ENCODE measurements around the gene POLR1H. TPM values are rescaled to one million over a fixed set of nuclear protein-coding genes. Genes with fewer than 3 reads are reported as not detected.
"Not testable (repeated sequence)": the region's sequence is repeated elsewhere in the genome, so short reads cannot be mapped to it uniquely, and the experiment has no call there.

The POLR1H gene
- polyA plus RNA-seq: 100 to 1,000 TPM in 1 of 3 donors, 10 to 100 TPM in 2; 68.8 to 114 (median 87.2) TPM

DNA sequence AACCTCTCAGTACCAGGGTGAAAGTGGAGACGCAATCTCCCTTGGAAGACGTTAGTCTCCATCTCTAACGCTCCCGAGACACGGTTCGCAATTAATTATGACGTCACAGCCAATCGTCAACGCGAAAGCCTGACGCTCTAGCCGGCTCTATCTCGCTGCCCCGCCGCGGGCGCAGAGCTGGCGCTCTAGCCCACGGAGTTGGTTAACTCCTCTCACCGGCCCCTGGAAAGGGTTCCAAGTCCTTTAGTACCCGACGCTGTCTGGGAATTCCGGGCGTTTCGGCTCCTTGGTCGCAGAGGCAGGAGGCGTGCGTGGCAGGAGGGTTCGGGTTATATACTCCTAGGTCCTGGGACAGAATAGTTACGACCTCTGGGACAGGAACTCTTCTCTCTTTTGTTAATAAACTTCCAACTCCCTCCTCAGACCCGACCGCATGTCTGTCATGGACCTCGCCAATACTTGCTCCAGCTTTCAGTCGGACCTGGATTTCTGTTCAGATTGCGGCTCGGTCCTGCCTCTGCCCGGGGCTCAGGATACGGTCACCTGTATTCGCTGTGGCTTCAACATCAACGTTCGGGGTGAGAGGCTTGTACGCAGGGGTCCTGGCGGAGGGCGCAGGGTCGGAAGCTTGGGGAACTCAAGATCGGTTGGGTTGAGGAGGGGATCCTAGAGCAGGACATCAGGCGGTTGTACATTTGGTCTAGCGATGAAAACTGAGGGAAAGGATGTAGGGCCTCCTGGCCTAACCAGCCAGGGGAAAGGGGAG is at the start of gene POLR1H:
POLR1H (plus strand) TSS at position 174 of the 766 bp plus-strand sequence; CDS start at position 434, 260 bp downstream.
- DNase-seq: peak; percentile 84 to 90 (median 88)
- peaks cover 11 to 14% (median 12%) of the 10 kb centered on the region in 3 donors for H3K36me3 Mint-ChIP-seq
- peaks cover 38 to 57% of the 10 kb centered on the region in 2 donors for H3K4me1 Mint-ChIP-seq
- no peaks in the 10 kb centered on the region for H3K9me3 Mint-ChIP-seq
- H3K4me3 Mint-ChIP-seq: peak within 1 kb of the TSS; percentile 94 to 99 (median 96)
- peaks cover 3 to 10% (median 8%) of the 10 kb centered on the region in 3 donors for H3K27me3 Mint-ChIP-seq (ENCODE audit: low read depth in 3 of 3)
- H3K27ac Mint-ChIP-seq: peak within 1 kb of the TSS; percentile 96 to 100 (median 99)

- Mint-ChIP-seq H3K27ac (no peak overlapping the region), H3K36me3 (peaks cover 10 to 23% (median 15%) of the 10 kb centered on the region in 3 donors), H3K4me3 (no peak overlapping the region), H3K27me3 (ENCODE audit: low read depth in 3 of 3) (peaks cover 3 to 9% (median 6%) of the 10 kb centered on the region in 3 donors), H3K4me1 (no peaks in the 10 kb centered on the region), H3K9me3 (no peaks in the 10 kb centered on the region)
- DNase-seq: peak; percentile 23 to 34 (median 33)
These were observed 47.7 kb upstream of the POLR1H start for GRCh38 chr6:30013291-30013922.

DNA sequence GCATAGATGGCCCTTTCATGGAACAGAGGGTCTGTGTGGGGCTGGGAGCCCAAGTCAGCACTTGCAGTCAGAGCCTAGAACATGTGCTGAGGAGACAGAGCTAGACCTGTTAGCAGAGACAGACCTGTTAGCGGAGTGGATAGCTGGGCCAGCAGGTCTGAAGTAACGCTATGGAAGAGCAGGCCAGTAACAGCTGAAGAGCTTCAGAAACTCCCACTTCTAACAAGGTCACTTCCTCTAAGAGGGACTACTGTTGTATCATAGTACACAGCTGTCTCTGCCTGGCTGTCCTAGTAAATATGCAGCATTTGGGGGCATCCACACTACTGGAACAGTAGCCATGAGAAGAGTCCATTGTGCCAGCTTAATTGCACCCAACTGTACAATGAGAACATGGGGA is 41.2 kb upstream of the POLR1H start:
- no peak for DNase-seq
- Mint-ChIP-seq H3K4me1 (no peaks in the 10 kb centered on the region), H3K27ac (no peak overlapping the region), H3K36me3 (peaks cover 0 to 16% (median 6%) of the 10 kb centered on the region in 3 donors), H3K27me3 (ENCODE audit: low read depth in 3 of 3) (peaks cover 0 to 2% (median 2%) of the 10 kb centered on the region in 3 donors), H3K4me3 (no peak overlapping the region), H3K9me3 (no peaks in the 10 kb centered on the region)

- H3K4me3 Mint-ChIP-seq: no peak overlapping the region
- H3K27ac Mint-ChIP-seq: no peak overlapping the region
- no peak for DNase-seq
- H3K36me3 Mint-ChIP-seq: peaks cover 0 to 16% (median 6%) of the 10 kb centered on the region in 3 donors
- peaks cover 0 to 2% (median 2%) of the 10 kb centered on the region in 3 donors for H3K27me3 Mint-ChIP-seq (ENCODE audit: low read depth in 3 of 3)
- H3K9me3 Mint-ChIP-seq: no peaks in the 10 kb centered on the region
- H3K4me1 Mint-ChIP-seq: no peaks in the 10 kb centered on the region
These were observed 40.4 kb upstream of the POLR1H start for GRCh38 chr6:30020626-30021025.

DNA sequence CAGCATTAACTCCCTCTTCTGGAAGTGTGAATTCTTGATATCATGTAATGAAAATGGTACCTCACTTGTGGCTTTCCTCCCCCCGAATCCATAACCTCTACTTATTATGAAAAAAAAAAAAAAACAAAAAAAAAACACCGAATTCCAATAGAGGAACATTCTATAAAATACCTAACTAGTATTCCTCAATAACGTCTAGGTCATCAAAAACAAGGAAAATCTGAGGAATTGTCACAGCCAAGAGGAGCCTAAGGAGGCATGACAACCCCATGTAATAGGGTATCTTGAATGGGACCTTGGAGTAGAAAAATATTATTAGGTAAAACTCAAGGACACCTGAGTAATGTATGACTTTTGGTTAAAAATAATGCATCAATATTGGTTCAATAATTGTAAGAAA is 38.9 kb upstream of the POLR1H start:
- Mint-ChIP-seq H3K9me3 (no peaks in the 10 kb centered on the region), H3K36me3 (peaks cover 0 to 16% (median 6%) of the 10 kb centered on the region in 3 donors), H3K4me3 (no peak overlapping the region), H3K27ac (no peak overlapping the region), H3K4me1 (no peaks in the 10 kb centered on the region), H3K27me3 (ENCODE audit: low read depth in 3 of 3) (peaks cover 0 to 2% (median 2%) of the 10 kb centered on the region in 3 donors)
- DNase-seq: no peak

DNA sequence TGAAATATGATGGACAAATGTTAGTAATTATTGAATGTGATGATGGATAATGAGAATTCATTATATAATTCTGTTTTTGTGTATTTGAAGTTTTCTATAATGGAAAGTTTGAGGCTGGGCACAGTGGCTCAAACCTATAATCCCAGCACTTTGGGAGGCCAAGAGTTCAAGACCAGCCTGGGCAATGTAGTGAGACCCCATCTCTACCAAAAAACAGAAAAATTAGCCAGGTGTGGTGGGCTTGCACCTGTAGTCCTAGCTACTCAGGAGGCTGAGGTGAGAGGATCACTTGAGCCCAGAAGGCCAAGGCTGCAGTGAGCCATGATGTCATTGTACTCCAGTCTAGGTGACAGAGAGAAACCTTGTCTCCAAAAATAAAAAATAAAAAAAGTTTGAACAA is 38.4 kb upstream of the POLR1H start:
- not testable (repeated sequence) for H3K4me3 Mint-ChIP-seq; H3K9me3 Mint-ChIP-seq; DNase-seq; H3K4me1 Mint-ChIP-seq; H3K27me3 Mint-ChIP-seq (ENCODE audit: low read depth in 3 of 3); H3K27ac Mint-ChIP-seq
- peaks cover 0 to 16% (median 9%) of the 10 kb centered on the region in 3 donors for H3K36me3 Mint-ChIP-seq

DNA sequence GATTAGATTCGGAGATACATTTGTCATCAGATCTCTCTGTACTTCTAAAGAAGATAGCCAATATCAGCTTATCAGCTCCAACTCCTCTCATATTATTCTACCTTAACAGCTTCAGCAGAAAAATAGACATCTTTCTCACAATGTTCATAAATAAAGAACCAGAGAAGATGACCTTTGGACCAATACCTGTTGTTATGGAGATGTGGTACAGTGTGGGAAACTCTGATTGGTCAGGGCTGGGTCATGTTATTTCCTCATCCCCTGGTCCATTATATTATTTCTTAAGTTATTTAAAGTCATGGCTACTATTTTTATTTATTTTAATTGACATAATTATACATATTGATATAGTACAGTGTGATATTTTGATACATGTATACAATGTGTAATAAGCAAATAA is 35.9 kb upstream of the POLR1H start:
- no peak for DNase-seq
- H3K4me1 Mint-ChIP-seq: no peaks in the 10 kb centered on the region

GRCh38 chr6:30029588-30029987 is 31.5 kb upstream of the POLR1H start:
- Mint-ChIP-seq H3K9me3 (no peaks in the 10 kb centered on the region), H3K36me3 (peaks cover 5 to 20% (median 14%) of the 10 kb centered on the region in 3 donors), H3K4me3 (no peak overlapping the region), H3K4me1 (no peaks in the 10 kb centered on the region), H3K27me3 (ENCODE audit: low read depth in 3 of 3) (peaks cover 0 to 2% (median 0%) of the 10 kb centered on the region in 3 donors), H3K27ac (no peak overlapping the region)
- no peak for DNase-seq

More for the DNA sequence above, 35.9 kb upstream of the POLR1H start:
- H3K4me3 Mint-ChIP-seq: no peak overlapping the region
- no peaks in the 10 kb centered on the region for H3K9me3 Mint-ChIP-seq
- peaks cover 0 to 2% (median 2%) of the 10 kb centered on the region in 3 donors for H3K27me3 Mint-ChIP-seq (ENCODE audit: low read depth in 3 of 3)
- H3K27ac Mint-ChIP-seq: no peak overlapping the region
- peaks cover 0 to 11% (median 8%) of the 10 kb centered on the region in 3 donors for H3K36me3 Mint-ChIP-seq

DNA sequence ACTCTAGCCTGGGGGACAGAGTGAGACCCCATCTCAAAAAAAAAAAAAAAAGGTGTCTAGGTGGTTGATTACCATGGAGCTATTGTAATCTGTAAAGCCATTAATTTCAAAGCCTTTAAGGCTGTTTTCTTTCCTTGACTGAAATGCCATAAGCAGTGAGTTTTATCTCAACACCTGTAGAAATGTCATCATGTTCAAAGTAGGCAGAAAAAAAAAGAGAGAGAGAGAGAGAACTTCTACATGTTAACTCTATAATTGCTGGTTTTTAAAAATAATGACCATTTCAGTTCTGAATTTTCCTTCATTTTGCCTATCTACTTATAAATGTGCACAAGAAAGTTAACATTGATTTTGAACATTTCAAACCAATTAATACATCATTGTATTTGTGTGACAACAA is 29.7 kb upstream of the POLR1H start:
- DNase-seq: no peak
- no peak overlapping the region for H3K4me3 Mint-ChIP-seq
- H3K36me3 Mint-ChIP-seq: peaks cover 9 to 25% (median 20%) of the 10 kb centered on the region in 3 donors
- no peaks in the 10 kb centered on the region for H3K4me1 Mint-ChIP-seq
- H3K27ac Mint-ChIP-seq: no peak overlapping the region
- H3K27me3 Mint-ChIP-seq (ENCODE audit: low read depth in 3 of 3): peaks cover 0 to 2% (median 0%) of the 10 kb centered on the region in 3 donors
- H3K9me3 Mint-ChIP-seq: no peaks in the 10 kb centered on the region

- not testable (repeated sequence) for H3K27ac Mint-ChIP-seq; H3K9me3 Mint-ChIP-seq; H3K4me1 Mint-ChIP-seq; DNase-seq; H3K4me3 Mint-ChIP-seq; H3K27me3 Mint-ChIP-seq (ENCODE audit: low read depth in 3 of 3)
- peaks cover 9 to 25% (median 15%) of the 10 kb centered on the region in 3 donors for H3K36me3 Mint-ChIP-seq
These were observed 27.6 kb upstream of the POLR1H start for GRCh38 chr6:30033440-30033839.

DNA sequence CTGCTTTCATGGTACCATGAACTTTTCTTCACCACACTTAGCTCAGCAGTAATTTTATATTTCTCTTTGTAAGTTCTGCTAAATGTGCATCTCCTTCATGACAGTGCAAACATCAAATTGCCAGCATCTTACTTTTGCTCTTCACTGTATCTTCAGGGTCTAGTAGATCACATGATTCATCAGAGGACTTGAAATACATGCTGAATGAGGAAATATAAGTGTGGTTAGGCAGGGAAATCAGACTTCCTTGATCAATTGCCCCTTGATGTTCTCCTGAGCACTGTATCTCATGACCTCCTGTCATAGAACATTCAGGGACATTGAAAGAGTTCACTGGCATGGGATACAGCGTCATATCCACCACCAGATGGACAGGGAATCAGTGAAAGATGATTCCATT is 25.3 kb upstream of the POLR1H start:
- H3K27ac Mint-ChIP-seq: no peak overlapping the region
- H3K4me1 Mint-ChIP-seq: no peaks in the 10 kb centered on the region
- no peaks in the 10 kb centered on the region for H3K9me3 Mint-ChIP-seq
- H3K36me3 Mint-ChIP-seq: peaks cover 9 to 19% (median 10%) of the 10 kb centered on the region in 3 donors
- no peaks in the 10 kb centered on the region for H3K27me3 Mint-ChIP-seq (ENCODE audit: low read depth in 3 of 3)
- H3K4me3 Mint-ChIP-seq: no peak overlapping the region
- DNase-seq: no peak

DNA sequence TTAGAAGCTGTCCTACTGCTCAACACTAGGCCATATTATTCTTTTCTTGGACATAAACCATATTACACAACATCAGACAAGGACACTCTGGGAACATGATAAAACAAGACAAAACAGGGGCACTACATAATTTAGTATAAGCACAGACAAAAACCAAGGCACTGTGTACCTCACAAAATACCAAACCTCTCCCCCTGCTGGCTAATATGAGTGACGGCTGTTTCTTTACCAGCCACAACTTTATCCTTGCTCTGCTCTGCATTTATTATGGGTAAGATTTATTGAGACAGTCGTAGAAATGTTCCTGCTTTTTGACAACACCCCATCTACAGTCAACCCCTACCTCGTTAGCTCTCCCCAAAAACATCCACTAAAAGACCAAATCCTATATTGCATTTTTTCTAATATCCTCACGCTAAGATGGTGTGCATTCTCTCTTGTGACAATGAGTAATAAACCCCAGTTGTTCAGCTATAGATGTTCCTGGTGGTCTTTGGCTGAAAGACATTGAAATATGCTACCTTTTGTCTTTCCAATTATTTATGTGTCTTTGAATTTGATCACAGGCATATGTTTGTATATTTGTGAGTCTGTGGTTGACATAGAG is 23.8 kb upstream of the POLR1H start:
- no peaks in the 10 kb centered on the region for H3K27me3 Mint-ChIP-seq (ENCODE audit: low read depth in 3 of 3)

DNA sequence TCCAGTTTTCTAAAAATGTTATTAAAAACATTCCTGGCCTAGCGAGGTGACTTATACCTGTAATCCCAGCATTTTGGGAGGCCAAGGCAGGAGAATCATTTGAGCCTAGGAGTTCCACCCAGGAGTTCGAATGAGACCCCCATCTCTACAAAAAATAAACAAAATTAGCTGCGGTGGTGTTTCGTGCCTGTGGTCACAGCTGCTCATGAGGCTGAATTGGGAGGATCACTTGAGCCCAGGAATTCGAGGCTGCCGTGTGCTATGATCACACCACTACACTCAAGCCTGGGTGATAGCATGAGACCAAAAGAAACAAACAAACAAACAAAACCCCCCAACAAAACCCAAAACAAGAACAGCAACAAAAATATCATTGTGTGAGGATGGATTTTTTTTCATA is 19.8 kb upstream of the POLR1H start:
- DNase-seq: no peak
- Mint-ChIP-seq H3K27ac (no peak overlapping the region), H3K4me3 (no peak overlapping the region), H3K9me3 (no peaks in the 10 kb centered on the region), H3K4me1 (peaks cover 3 to 6% of the 10 kb centered on the region in 2 donors), H3K36me3 (peaks cover 0 to 6% (median 5%) of the 10 kb centered on the region in 3 donors), H3K27me3 (ENCODE audit: low read depth in 3 of 3) (no peaks in the 10 kb centered on the region)

More for the DNA sequence above, 23.8 kb upstream of the POLR1H start:
- H3K9me3 Mint-ChIP-seq: no peaks in the 10 kb centered on the region
- H3K4me3 Mint-ChIP-seq: no peak overlapping the region
- peaks cover 9 to 19% (median 11%) of the 10 kb centered on the region in 3 donors for H3K36me3 Mint-ChIP-seq
- DNase-seq: no peak
- H3K27ac Mint-ChIP-seq: peak overlapping the region in 1 of 6 donors; percentile 9
- H3K4me1 Mint-ChIP-seq: peaks cover 0 to under 1% of the 10 kb centered on the region in 2 donors

- no peak overlapping the region for H3K4me3 Mint-ChIP-seq
- DNase-seq: no peak
- no peak overlapping the region for H3K27ac Mint-ChIP-seq
- no peaks in the 10 kb centered on the region for H3K27me3 Mint-ChIP-seq (ENCODE audit: low read depth in 3 of 3)
- peaks cover 0 to 6% (median 5%) of the 10 kb centered on the region in 3 donors for H3K36me3 Mint-ChIP-seq
- peaks cover 3 to 6% of the 10 kb centered on the region in 2 donors for H3K4me1 Mint-ChIP-seq
- H3K9me3 Mint-ChIP-seq: no peaks in the 10 kb centered on the region
These were observed 19.2 kb upstream of the POLR1H start for GRCh38 chr6:30041821-30042220.

Data from immature natural killer cell (primary cell).